GM19324 (cell line): ENCODE data around the gene UNC5B.

Source experiments
- ATAC-seq: cut with Tn5 transposase; IDR thresholded peaks from one replicate; pipeline ENCODE4 v1.9.1; 2021; ENCODE audit warnings: mild to moderate bottlenecking, moderate library complexity; ENCODE audit not compliant: unreplicated experiment, low FRiP score

Gene UNC5B

GRCh38 chr10:71333129-71333887 lies 120.9 kb downstream of the UNC5B start:
- no peak for ATAC-seq

- ATAC-seq: no peak
Observed at GRCh38 chr10:71334221-71334791, 121.9 kb downstream of the UNC5B start.

- ATAC-seq: no peak
Observed at GRCh38 chr10:71335173-71335708, 122.9 kb downstream of the UNC5B start.

GRCh38 chr10:71336632-71337031 lies 124.3 kb downstream of the UNC5B start:
- no peak for ATAC-seq

- no peak for ATAC-seq
Observed at GRCh38 chr10:71337219-71337701, 124.9 kb downstream of the UNC5B start.

- ATAC-seq: no peak
Observed at GRCh38 chr10:71338728-71339495, 126.5 kb downstream of the UNC5B start.

- ATAC-seq: no peak
Observed at GRCh38 chr10:71339796-71340589, 127.6 kb downstream of the UNC5B start.

GRCh38 chr10:71342573-71343391 lies 130.4 kb downstream of the UNC5B start:
- no peak for ATAC-seq

- ATAC-seq: no peak
Observed at GRCh38 chr10:71343392-71343773, 131.0 kb downstream of the UNC5B start.

- ATAC-seq: no peak
Observed at GRCh38 chr10:71344154-71344925, 132.0 kb downstream of the UNC5B start.

- no peak for ATAC-seq
Observed at GRCh38 chr10:71344993-71345480, 132.7 kb downstream of the UNC5B start.

GRCh38 chr10:71345694-71346093 lies 133.3 kb downstream of the UNC5B start:
- ATAC-seq: no peak

GRCh38 chr10:71346731-71347130 lies 134.4 kb downstream of the UNC5B start:
- no peak for ATAC-seq

GRCh38 chr10:71347587-71348395 lies 135.4 kb downstream of the UNC5B start:
- ATAC-seq: no peak

- ATAC-seq: no peak
Observed at GRCh38 chr10:71348850-71349249, 136.5 kb downstream of the UNC5B start.

- no peak for ATAC-seq
Observed at GRCh38 chr10:71349406-71349805, 137.0 kb downstream of the UNC5B start.

GRCh38 chr10:71351087-71351486 lies 138.7 kb downstream of the UNC5B start:
- ATAC-seq: no peak
